Neuron (in vitro differentiated cells): Measurements from ENCODE around the gene TENM4.

ENCODE experiments used
- H2AFZ ChIP-seq: one replicate; pipeline ENCODE4 v1.6.1; 2013; ENCODE audit warnings: low read depth, mild to moderate bottlenecking, inconsistent platforms, low read length, moderate library complexity
- H3K27me3 ChIP-seq: one replicate; pipeline ENCODE4 v1.6.1; 2013; ENCODE audit warnings: low read length; ENCODE audit not compliant: insufficient read depth
- H3K36me3 ChIP-seq: one replicate; pipeline ENCODE4 v1.6.1; 2013; ENCODE audit warnings: low read length; ENCODE audit not compliant: insufficient read depth
- H3K4me1 ChIP-seq: one replicate; pipeline ENCODE4 v1.6.1; 2013; ENCODE audit warnings: low read length; ENCODE audit not compliant: insufficient read depth
- H3K4me3 ChIP-seq: 2 replicates; pipeline ENCODE4 v1.5.1; 2013; ENCODE audit warnings: mild to moderate bottlenecking, low read length, moderate library complexity
- H3K9me3 ChIP-seq: one replicate; pipeline ENCODE4 v1.6.1; 2013; ENCODE audit warnings: low read length

The TENM4 gene

DNA sequence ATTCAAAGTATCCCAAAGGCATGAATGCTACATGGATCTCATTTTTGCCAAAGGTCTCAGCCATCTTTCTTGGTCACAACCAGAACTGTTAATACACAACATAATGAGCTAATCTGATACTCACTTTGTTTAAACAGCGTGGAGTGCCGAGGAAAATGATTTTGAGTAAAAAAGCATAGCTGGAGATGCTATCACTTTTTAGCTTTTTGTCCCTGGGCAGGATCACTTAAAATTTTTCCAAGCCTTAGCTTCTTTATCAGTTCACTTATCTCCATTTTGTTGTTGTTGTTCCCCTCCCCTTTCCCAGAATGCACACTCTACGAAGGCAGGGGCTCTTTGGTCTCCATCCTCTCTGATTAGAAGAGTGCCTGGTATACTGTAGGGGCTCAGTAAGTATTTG lies 636.8 kb downstream of the TENM4 start:
- H3K4me1 ChIP-seq, result peaks cover 12% of the 10 kb centered on the region
- H3K4me3 ChIP-seq, result no peak overlapping the region
- H3K9me3 ChIP-seq, result no peaks in the 10 kb centered on the region
- no peaks in the 10 kb centered on the region for H3K27me3 ChIP-seq
- H2AFZ ChIP-seq, result no peak overlapping the region
- H3K36me3 ChIP-seq, result peaks cover 4% of the 10 kb centered on the region

DNA sequence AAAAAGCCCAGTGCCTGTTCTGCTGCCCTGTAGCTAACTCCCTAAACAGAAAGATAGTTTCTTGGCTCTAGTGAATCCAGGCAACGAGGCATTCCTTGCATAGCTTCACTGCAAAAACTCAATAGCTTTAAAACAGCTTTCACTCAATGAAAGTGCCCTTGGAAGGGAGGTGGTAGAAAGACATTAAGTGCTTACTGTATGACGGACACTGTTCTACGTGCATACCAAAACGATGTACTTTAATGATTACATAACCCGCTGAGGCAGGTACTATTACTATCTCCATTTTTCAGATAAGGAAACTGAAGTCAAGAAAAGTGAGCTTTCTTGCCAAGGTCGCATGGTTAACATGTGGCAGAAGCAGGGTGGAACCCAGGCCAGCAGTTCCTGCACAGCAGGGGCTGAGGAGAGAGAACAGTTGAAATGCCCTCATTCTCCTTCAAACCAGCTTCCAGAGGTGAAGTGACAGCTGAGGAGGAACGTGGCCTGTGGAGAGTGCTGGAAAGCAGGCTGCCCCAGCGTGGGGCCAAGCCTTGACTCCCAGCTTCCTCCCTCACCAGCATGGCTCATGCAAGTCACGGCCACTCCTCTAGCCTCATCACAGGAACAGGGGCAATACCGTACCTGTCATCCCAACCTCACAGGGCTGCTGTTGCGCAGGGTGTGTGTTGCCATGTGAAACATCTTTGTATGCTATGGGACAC lies 638.6 kb downstream of the TENM4 start:
- Histone ChIP-seq H3K9me3 (no peaks in the 10 kb centered on the region), H2AFZ (no peak overlapping the region), H3K27me3 (no peaks in the 10 kb centered on the region), H3K4me1 (peaks cover 17% of the 10 kb centered on the region), H3K36me3 (peaks cover 4% of the 10 kb centered on the region), H3K4me3 (no peak overlapping the region)

DNA sequence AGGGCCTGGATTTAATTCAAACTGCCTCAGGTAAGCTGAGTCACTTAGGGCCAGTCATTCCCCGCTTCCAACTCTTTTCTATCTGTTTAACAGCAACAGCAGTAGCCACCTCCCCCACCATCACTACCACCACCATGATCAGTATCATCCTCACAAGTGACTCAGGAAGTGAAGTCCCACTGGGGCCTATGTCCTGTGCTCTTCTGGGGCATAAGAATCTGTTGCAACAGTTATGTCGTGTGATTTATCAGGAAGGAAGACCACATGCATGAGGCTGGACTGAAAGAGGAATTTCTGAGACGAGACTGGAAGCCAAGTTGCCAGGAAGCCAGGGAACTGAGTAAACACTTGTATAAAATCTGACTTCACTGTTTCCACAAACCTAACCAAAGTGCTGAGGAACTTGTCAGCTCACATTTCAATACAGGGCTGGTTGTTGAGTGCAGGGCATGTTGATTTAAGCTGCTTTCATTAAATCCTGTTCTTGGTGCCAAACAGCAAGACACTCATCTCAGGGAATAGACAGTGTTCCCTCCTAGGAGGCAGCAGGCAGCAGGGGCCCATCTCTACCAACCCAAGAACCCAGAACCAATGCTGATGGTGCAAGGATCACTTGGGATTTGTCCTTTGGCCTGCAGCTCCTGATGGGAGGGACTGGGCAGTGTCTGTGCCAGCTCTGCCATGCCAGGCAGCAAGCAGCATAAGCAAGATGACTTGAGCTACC lies 639.5 kb downstream of the TENM4 start:
- Histone ChIP-seq H3K27me3 (no peaks in the 10 kb centered on the region), H3K4me3 (no peak overlapping the region), H3K36me3 (peaks cover 8% of the 10 kb centered on the region), H3K9me3 (no peaks in the 10 kb centered on the region), H2AFZ (no peak overlapping the region), H3K4me1 (peaks cover 25% of the 10 kb centered on the region)

DNA sequence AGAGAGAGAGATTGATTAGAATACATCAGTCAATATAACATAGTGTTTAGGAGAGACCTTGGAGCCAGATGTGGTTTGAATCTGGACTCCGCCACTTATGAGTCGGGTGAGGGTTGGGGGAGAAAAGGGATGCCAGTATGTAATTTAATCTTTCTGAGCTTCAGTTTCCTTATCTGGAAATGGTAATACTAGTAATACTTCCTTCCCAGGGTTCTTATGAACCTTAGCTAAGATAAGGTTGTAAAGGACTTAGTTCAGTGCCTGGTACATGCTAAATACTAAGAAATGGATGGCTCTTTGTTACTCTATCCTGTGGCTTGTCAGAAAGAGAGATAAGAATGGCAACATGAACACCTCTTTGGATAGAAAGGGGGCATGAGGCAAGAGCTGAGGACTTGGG lies 640.1 kb downstream of the TENM4 start:
- peaks cover 11% of the 10 kb centered on the region for H3K36me3 ChIP-seq
- H2AFZ ChIP-seq, result no peak overlapping the region
- no peak overlapping the region for H3K4me3 ChIP-seq
- peaks cover 25% of the 10 kb centered on the region for H3K4me1 ChIP-seq
- no peaks in the 10 kb centered on the region for H3K27me3 ChIP-seq
- no peaks in the 10 kb centered on the region for H3K9me3 ChIP-seq

DNA sequence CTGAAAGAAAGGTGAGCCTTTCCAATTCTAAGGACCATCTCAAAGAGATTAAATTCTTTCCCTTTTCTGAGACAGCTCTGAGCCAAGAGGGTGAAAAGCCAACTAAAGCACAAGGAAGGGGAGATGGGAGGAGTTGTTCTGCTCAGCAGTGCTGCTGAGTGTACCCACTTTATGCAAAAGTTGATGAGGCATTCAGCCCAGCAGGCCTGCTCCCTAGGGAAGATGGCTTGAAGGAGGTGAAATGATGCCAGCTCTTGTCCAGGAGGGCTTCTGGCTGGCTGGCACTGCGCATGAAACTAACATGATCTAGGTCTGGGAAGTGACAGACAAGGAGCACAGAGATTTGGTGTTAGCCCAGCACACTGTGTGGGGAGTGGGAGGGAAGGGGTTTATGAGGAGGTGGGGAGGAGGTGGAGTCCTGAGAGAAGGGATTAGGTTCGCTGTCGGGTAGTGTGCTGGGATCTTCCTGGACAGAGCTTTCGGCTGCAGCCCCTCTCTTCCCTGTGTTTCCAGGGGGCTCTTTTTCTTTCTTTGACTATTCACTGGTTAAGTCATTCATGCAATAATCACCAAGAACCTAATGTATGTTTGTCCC lies 640.6 kb downstream of the TENM4 start:
- H2AFZ ChIP-seq, result no peak overlapping the region
- H3K27me3 ChIP-seq, result no peaks in the 10 kb centered on the region
- H3K4me1 ChIP-seq, result peaks cover 25% of the 10 kb centered on the region
- no peaks in the 10 kb centered on the region for H3K9me3 ChIP-seq
- no peak overlapping the region for H3K4me3 ChIP-seq
- H3K36me3 ChIP-seq, result peaks cover 11% of the 10 kb centered on the region

DNA sequence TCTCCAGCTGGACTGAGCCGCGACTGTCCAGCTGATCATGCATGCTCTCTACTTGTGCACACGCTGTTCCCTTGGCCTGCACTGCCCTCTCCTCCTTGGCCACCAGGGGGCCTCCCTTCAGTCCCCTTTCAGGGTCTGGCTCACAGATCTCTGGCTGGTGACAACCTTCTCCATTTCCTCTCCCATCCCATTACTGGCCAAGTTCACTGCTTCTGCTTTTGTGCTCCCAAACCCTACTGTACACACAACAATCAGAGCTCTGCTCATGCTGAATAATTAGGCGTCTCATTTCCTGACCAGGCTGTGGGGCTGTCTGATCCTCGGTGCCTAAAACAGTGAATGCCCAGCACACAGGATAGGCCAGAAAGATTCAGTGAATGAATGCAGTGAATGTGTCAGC lies 642.2 kb downstream of the TENM4 start:
- Histone ChIP-seq H3K9me3 (peaks cover 6% of the 10 kb centered on the region), H3K27me3 (no peaks in the 10 kb centered on the region)

DNA sequence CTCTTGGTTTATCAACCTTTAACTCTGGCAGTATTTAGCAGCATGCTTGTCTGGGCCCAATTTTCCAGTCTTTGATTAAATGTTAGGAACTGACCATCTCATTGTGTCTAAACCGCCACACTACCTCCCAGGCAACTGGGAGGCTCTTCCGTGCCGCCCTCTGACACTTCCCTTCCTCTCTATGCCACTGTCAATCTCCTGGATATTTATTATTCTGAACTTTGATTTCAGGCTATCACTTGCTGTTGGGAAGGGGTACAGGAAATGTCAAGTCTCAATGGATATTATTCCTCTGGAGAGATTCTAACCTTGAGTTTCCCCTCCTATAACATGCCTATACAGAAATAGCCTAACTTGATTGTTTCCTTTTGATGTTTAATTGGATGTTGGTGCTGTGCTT lies 643.3 kb downstream of the TENM4 start:
- H3K27me3 ChIP-seq, result no peaks in the 10 kb centered on the region
- H2AFZ ChIP-seq, result no peak overlapping the region
- H3K4me1 ChIP-seq, result peaks cover 24% of the 10 kb centered on the region
- peaks cover 12% of the 10 kb centered on the region for H3K36me3 ChIP-seq
- H3K4me3 ChIP-seq, result no peak overlapping the region
- peaks cover 6% of the 10 kb centered on the region for H3K9me3 ChIP-seq

More for the DNA sequence above, 642.2 kb downstream of the TENM4 start:
- peaks cover 12% of the 10 kb centered on the region for H3K36me3 ChIP-seq
- no peak overlapping the region for H3K4me3 ChIP-seq
- H3K4me1 ChIP-seq, result peaks cover 25% of the 10 kb centered on the region
- H2AFZ ChIP-seq, result no peak overlapping the region

DNA sequence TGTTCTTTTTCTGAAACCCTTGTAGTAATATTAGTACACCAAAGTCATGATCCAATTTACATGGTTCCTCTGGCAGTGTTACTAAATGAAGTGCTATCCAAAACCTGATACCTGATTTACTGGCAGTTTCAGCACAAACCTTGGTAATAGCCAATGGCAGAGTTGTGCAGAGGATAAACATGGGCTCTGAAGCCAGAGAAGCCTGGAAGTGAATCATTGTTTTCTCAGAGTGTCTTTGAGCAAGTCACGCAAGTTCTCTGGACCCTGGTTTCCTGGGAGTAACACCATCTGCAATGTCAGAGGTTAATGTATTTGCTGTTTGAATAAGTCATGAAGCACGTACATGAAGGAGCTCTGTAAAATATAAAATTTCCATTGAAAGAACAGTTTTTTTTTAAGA lies 643.9 kb downstream of the TENM4 start:
- Histone ChIP-seq H3K27me3 (no peaks in the 10 kb centered on the region), H3K9me3 (peaks cover 6% of the 10 kb centered on the region), H2AFZ (no peak overlapping the region), H3K4me1 (peaks cover 18% of the 10 kb centered on the region), H3K4me3 (no peak overlapping the region), H3K36me3 (peaks cover 12% of the 10 kb centered on the region)

DNA sequence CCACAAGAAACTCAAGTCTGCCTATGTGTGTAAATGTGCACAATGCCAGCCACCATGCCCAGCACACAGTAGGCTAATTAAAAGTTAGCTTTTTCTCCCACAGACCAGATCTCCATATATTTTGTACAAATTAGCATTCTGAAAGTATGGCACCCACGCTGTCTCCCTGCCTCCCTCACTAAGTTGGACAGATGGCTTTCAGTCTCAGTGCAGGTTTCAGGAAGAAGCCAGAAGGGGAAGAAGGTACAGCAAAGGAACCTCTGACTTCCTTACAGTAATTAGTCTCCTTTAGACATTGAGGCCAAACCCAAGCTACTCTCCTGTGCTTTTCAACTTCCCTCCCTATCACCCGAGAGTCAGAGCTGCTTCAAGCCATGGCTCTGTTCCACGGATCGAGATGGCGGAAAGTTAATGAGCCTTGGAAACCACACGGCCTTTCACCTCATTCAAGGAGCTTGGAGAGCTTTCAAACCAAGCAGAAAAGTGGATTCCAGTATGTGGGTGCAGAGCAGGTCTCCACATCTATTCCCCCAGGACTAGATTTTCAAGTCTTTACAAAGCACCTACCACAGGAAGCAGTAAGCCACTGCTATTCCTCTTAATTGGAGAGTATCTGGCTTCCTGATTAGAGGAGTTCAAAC lies 645.1 kb downstream of the TENM4 start:
- Histone ChIP-seq H3K27me3 (no peaks in the 10 kb centered on the region), H3K36me3 (peaks cover 12% of the 10 kb centered on the region), H2AFZ (no peak overlapping the region), H3K4me3 (no peak overlapping the region), H3K4me1 (peaks cover 15% of the 10 kb centered on the region), H3K9me3 (peaks cover 6% of the 10 kb centered on the region)

DNA sequence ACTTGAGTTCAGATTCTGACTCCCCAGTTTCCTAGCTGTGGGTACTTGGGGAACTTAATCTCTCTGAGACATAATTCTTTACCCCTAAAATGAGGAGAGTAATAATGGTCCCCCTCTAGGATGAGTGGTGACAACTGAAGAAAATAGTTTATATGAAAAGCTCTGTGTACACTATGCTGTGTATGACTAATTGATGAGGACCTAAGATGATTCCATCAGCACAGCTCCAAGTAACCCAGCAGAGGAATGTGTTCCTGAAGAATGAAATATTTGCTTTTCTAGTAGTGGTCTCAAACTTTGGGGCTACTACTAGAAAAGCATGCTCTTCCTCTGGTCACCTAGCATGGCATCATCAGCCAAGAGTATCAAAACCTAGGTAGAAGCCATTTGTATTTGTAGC lies 648.9 kb downstream of the TENM4 start:
- no peak overlapping the region for H3K4me3 ChIP-seq
- peaks cover 16% of the 10 kb centered on the region for H3K36me3 ChIP-seq
- peaks cover 5% of the 10 kb centered on the region for H3K4me1 ChIP-seq
- no peak overlapping the region for H2AFZ ChIP-seq
- no peaks in the 10 kb centered on the region for H3K27me3 ChIP-seq
- H3K9me3 ChIP-seq, result peaks cover 6% of the 10 kb centered on the region

DNA sequence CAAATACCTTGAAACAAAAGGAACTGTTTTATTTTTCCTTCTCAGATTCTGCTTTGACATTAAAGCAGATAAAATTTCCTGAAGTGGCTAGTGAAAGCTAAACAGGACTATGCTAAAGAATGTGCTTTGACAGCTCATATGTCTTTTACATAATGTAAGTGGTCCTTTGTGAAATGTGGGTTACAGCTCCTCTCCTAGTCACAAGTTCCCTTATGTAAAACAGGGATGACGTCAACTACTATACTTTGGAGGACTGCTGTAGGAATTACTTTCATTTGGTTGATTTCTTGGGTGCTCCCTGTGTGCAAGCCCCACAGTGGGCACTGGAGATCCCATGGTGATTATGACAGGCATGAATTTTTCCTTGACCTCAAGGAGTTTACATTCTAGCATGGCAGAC lies 649.6 kb downstream of the TENM4 start:
- H2AFZ ChIP-seq, result no peak overlapping the region
- H3K36me3 ChIP-seq, result peaks cover 12% of the 10 kb centered on the region
- H3K4me1 ChIP-seq, result no peaks in the 10 kb centered on the region
- H3K9me3 ChIP-seq, result peaks cover 8% of the 10 kb centered on the region
- H3K4me3 ChIP-seq, result no peak overlapping the region
- H3K27me3 ChIP-seq, result no peaks in the 10 kb centered on the region

DNA sequence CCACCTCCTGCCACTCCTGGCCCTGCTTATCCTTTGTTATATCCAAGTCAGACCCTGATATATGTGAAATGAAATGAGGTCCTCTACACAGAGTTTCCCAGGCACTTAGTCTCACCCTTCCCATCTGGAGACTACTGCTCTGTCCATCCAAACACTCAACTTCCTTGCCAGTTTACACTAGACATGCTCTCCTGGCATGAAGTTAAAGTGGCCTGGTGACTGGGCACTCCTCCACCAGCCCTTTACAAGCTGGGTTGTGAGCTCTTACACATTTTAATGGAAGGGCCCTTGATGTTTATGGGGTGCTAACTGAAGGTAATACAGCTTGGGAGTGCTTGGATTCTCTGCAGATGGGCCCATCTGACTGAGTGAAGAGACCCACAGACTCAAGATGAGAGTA lies 650.0 kb downstream of the TENM4 start:
- Histone ChIP-seq H3K27me3 (no peaks in the 10 kb centered on the region), H3K4me1 (no peaks in the 10 kb centered on the region), H3K9me3 (peaks cover 8% of the 10 kb centered on the region), H2AFZ (no peak overlapping the region), H3K4me3 (no peak overlapping the region), H3K36me3 (peaks cover 9% of the 10 kb centered on the region)

DNA sequence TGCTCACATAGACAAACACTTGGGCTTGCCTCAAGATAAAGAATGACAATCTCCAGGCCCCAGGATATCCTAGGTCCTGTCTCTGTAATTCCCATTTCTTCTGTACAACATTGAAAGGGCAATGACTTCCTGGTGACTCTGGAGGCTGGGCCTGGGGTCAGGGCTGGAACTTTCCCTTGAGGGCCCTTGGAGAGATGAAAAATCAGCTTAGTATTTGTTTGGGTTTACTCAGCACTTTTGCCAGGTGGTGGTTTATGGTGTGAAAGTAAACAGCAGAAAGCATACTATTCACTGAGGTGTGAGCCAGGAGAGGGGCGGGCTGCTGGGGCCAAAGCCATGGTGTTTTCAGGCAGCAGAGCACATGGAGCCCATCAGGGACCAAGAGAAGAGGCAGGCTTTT lies 651.5 kb downstream of the TENM4 start:
- H3K36me3 ChIP-seq, result peaks cover 4% of the 10 kb centered on the region
- no peaks in the 10 kb centered on the region for H3K4me1 ChIP-seq
- no peak overlapping the region for H3K4me3 ChIP-seq
- H3K9me3 ChIP-seq, result peaks cover 4% of the 10 kb centered on the region
- H3K27me3 ChIP-seq, result no peaks in the 10 kb centered on the region
- H2AFZ ChIP-seq, result no peak overlapping the region
